SK-N-MC (cell line): ENCODE results near the gene ZNF565.
"Not testable (repeated sequence)": the region's sequence is repeated elsewhere in the genome, so short reads cannot be mapped to it uniquely, and the experiment has no call there.

Experiments
- EZH2 ChIP-seq: fragments of 200-600 bp; sonication (generic); IDR thresholded peaks from one replicate; pipeline ENCODE4 v1.6.1; 2017; ENCODE audit warnings: antibody characterized with exemption
- POLR2AphosphoS5 ChIP-seq: IDR thresholded peaks from 2 replicates; pipeline ENCODE4 v1.6.1; 2012; ENCODE audit warnings: mild to moderate bottlenecking, low read depth, low read length, borderline replicate concordance

DNA sequence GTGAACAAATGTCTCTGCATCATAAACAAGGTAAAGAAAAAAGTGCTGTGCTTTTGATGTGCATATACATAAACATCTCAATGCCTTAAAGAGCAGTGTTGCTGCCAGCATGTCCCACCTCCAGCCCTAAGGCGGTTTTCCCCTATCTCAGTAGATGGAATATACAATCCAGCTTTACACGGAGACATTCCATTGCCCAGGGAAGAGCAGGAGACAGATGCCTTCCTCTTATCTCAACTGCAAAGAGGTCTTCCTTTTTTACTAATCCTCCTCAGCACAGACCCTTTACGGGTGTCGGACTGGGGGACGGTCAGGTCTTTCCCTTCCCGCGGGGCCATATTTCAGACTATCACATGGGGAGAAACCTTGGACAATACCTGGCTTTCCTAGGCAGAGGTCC, 19.2 kb upstream of the ZNF565 start:
- not testable (repeated sequence) for TF ChIP-seq EZH2, POLR2AphosphoS5
